NCI-H2227 (cell line): ENCODE measurements around the gene SRCIN1.

Source experiments
- DNase-seq: peaks from one replicate; lab custom pipeline; 2025; ENCODE audit not compliant: unreplicated experiment; lab: John Stamatoyannopoulos, UW

The SRCIN1 gene

DNA sequence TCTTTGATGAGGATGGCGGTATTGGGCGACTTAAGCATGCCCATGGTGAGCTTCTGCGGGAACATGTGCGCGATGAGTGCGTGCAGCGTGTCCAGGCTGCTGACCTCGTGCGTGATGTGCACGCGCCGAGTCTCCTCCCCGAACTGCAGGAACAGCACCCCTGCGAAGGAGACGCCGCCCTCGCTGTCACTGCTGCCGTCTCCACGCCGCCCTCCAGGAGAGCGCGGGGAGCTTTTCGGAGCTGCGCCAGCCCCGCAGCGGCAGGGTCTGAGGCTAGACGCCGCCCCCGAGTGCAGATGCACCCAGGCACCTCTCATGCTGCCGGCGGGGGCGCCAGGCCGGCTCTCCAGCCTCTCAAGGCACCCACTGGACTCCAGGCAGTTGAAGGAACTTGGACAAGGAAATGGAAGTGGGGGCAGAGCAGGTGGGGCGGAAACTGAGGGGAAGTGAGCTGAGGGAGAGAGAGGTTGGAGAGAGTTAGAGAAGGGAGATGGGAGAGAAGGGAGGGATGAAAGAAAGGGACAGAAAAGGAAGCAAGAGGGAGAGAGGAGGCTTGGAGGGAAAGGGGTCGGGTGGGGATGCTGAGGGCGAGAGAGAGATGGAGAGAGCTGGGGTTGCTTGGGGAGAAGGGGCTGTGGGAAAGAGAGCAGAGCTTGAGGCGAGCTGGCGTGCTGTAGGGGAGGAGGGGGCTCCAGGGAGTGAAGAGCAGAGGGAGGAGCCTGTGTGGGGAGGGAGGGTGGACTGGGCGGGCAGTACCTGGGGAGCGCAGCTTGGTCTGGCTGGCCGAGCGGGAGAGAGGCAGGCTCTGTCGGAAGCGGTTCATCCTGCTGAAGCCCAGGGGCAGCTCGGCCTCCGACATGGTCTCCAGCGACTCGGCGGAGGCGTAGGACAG is 42.1 kb downstream of the SRCIN1 start:
- peak; percentile 75 for DNase-seq

DNA sequence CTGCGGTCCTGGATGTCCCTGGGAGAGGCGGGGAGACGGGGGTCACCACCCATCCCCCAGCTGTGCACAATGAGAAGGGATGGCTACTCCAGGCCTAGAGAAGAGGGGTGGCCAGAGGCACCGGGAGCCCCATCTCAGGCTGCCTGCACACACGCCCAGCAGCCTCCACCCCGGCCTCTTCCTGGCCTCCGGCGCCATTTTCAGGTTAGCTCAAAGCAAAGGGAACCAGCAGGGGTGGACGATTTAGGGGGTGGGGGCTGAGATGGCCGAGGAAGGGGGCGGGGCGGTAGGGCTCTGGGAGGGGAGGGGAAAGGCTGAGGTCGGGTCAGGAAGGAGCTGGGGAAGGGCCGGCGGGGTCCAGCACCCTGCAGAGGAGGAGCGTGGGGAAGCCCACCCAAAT is 42.8 kb downstream of the SRCIN1 start:
- DNase-seq: no peak

- DNase-seq: no peak
Measured at GRCh38 chr17:38562215-38562569, 43.6 kb downstream of the SRCIN1 start.

GRCh38 chr17:38561416-38562214 is 44.1 kb downstream of the SRCIN1 start:
- no peak for DNase-seq

DNA sequence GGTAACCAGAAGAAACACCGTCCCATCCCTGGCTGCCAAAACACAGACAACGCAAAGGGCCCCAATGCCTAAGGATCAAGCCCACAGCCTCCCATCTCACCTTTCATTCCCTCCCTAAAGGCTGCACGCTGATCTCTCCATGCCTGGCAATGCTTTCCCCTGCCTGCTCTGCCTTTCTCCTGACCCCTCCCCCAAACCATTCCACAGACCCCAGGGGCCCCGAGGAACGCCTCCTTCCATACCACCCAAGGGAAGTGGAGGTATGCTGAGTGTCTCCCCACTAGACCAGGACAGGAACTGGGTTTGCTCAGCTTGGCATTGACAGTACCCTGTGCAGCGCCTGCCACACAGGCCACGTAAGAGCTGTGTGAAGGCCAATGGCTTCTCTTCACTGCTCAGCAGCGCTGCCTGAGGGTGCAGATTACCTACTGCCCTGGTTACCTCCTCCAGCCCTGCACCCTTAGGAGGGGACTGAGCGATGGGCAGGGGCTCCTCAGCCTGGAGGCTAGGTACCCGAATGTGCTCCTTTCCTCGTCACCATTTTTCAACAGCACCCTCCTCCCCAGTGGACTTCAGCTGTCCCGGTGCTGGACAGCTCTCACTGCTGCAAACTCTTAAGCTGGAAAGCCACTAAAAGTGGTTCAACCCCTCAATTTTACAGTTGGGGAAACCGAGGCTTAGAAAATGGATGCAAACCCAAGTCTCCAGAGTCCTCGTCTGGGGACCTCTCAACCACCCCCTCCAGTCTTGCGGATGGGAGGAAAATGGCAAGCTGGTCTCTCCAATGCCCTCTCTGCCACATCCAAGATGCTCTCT is 45.0 kb downstream of the SRCIN1 start:
- no peak for DNase-seq

DNA sequence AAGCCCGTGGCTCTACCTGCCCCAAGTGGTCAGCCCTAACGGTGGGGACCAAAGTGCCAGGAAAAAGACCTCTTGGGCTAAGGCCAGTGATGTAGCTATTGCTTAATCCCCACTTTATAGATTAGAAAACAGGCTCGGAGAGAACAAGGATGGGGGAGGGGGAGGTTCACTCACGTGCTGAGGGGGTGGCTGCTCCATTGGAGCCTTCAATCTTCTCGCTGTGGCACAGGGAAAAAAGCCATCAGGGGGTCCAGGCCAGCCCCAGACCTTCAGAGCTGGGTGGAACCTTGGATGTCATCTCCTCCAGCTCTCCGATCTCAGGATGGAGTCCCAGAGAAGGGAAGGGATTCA is 45.9 kb downstream of the SRCIN1 start:
- DNase-seq: peak; percentile 26

DNA sequence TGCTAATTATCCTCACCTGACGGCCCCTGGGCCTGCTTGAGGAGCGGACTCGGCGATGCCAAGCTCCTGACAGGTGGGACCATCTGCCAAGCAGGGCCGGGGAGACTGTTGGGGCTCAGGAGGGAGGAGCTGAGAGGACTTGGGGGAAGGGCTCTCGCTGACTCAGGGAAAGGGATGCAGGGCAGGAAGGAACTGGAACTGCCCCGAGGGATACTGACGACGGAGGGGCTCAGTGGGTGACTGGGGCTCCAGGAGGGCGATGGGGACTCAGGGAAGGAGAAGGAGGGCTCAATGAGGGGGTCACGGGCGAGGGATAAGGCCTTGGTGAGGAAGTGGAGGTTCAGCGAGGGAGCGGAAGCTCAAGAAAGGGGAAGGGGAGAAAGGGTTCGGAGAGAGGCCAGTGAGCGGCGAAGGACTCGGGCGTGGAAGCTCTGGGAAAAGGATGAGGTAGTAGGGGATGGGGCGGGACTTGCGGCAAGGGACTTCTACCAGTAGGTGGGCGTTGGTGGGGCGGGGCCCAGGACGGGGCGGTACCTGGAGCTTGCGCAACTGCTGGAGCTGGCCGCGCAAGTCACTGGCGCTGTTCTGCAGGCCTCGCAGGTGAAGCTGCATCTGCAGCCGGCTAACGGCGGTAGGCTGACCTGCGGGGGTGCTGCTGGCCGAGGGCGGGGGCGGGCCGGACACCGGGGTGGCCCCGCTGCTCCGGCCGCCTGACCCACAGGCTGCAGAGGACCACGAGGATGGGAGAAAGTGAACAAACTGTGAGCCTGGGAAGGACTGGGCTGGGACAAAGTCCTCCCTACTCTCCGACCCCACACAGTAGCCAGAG is 46.5 kb downstream of the SRCIN1 start:
- peak; percentile 92 for DNase-seq

DNA sequence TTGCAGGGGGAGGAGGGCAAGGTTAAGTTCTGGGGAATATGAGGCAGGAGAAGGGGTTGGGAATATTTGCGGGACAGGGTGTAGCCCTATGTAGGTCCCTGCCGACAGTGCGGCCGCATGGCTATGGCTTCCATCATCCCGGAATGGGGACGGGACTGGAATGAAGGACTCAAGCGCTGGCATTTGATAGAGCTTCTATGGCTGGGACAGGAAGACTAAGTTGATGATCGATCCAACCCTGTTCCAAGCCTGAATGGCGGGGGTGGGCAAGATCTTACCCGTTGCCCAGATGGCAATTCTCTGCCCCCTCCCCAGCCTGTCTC is 47.1 kb downstream of the SRCIN1 start:
- DNase-seq: peak; percentile 50

DNA sequence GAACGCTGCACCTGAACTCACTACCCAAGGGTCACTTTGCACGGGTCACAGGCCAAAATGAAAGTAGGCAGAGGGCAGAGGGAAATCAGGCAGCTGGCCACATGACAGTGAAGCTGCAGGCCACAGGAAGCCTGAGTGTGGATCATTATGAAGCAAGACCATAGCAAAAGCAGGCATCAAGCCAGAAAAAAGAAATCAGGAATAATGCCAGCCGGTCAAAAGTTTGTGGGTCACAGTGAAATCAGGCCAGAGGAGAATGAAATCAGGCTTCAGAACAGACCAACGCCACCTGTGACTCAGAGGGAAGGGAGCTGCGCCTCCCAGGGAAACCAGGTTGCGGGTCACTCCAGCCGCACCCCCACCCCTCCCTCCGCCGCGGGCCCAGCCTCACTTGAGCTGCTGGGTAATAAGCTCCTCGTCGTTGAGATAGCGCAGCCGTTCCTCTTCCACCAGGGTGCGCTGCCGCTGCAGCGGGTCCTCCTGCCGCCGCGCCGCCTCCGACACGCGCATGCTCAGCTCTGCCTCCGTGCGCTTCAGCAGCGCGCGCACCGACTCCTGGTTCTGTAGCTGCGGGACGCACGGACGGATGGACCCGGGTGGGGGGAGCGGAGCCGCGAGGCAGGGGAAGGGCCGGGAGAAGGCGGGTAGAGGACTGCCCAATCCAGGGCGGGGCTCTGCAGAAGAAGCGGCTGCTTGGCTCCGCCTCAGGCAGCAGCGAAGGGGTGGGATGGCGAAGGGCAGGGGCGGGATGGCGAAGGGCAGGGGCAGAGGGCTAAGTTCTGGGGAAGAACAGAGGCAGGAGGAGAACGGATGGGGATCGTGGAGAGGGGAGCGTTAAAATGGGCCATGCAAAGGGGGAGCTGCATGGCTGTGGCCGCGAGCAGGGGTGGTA is 47.7 kb downstream of the SRCIN1 start:
- DNase-seq: peak; percentile 98

DNA sequence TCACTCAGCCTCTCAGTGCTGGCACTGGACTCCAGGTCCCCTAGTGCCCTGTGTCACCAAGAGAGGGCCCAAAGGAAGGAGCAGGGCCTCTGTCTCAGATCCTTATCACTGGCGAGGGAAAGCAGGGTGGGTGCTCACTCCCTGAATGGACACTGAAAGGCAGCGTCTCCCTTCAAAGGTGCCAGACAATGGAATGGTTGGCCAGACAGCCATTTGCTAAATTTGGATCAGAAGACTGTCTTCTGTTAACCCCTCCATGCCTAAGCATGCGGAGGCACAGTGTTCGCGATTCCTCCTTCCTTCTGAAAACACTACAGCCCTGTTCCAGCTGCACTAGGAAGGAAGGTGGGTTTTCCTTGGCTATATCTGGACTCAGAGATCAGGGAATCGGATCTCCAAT is 48.4 kb downstream of the SRCIN1 start:
- DNase-seq: no peak

GRCh38 chr17:38556239-38556638 is 49.5 kb downstream of the SRCIN1 start:
- DNase-seq: no peak

DNA sequence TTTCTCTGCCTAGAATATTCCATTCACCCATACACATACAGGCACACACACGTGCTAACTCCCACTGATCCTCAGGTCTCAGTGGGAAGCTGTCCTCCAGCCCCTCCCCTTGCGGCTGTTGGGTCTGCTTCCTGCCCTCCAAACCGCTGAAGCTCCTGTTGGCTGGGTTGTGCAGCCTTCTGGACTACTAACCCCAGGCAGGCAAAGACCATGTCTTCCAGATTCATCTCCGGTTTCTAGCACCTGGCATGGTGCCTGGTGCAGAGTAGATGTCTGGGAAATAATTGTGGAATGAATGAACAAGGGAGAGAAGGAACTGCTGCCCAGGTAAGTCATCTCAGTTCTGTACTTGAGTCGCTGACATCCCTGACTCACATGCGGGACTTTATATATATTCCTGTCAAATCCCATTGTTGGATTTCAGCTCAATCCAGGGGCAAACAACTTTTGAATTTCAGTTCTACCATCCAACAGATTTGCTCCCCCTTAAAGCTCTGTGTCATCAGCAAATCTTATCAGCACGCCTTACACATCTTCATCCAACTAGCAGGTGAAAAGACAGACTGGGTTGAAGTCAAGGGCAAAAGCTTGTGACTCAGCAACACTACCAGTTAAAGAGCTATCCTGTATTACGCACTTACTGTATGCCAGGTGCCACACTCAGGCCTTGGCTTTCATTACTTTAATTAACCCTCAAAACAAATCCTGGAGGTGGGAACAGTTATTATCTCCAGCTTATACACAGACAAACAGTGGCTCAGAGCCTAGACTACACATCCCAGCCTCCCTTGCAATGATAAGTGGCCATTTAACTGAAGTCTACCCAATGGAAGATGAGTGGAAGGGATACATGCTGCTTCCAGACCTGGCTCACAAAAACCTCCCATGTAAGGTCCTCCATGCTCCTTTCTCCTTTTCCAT is 51.1 kb downstream of the SRCIN1 start:
- DNase-seq: peak; percentile 30

DNA sequence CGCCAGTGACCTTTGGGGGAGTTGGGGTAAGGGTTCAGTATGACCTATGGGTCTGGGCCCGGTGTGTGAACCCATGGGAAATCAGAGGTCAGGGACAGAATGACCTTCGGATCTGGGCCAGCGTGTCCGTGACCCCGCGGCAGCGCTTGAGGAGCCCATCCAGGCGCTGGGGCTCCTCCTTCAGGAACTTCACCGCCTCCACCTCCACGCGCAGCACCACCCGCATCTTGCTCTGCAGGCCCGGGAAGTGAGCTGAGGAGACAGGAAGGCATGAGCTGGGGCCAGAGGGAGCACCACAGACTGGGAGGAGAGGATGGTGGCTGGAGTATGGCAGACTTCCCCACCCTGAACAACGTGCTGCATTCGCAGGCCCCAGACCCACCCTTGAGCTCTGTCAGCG is 53.4 kb downstream of the SRCIN1 start:
- DNase-seq: no peak

DNA sequence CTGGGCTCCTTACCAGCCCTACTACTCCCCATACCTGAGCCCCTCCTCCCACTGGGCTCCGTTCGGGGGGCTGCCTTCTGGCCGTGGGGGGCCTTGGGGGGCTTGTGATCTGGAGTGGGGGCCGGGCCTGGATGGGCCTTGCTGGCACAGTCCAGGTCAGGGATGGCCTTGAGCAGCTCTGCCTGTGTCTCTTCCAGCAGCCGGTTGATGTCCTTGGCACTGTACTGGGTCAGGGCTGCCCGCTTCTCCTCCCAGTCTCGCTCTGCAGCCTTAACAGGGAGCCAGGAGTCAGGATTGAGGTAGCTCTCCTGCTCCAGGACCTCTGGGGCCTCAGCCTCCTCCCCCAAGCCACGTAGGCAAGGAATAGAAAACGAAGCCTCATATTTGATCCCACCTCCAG is 54.6 kb downstream of the SRCIN1 start:
- DNase-seq: no peak

DNA sequence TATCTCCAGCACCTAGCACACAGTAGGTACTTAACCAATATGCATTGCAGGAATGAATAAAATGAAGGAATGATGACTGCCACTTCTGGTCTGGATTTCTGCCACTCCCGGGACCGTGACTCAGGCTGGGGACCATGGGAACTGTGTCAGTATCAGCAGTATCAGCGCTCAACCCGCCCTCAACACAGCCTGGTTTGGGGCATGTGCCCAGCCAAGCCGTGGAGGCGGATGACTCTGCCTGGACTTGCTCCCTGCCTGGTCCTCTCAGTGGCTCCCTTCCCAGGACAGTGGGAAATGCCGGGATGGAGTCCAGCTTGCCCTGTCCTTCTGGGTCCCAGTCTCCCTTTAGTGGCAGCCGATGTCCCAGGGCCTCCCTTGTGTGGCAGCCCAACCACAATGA is 55.1 kb downstream of the SRCIN1 start:
- DNase-seq: no peak

GRCh38 chr17:38549285-38549684 is 56.5 kb downstream of the SRCIN1 start:
- DNase-seq: no peak

- no peak for DNase-seq
Measured at GRCh38 chr17:38547444-38547843, 58.3 kb downstream of the SRCIN1 start.

- DNase-seq: no peak
Measured at GRCh38 chr17:38546396-38546795, 59.4 kb downstream of the SRCIN1 start.
